Stimulated activated CD8-positive, alpha-beta memory T cell treated with anti-CD3 and anti-CD28 coated beads, Interleukin-15, amount 100 ng/mL, for 1 hour (primary cell): ENCODE results near the gene KHK.
"Not testable (repeated sequence)": the region's sequence is repeated elsewhere in the genome, so short reads cannot be mapped to it uniquely, and the experiment has no call there.

Experiments
- DNase-seq: peaks from one replicate; pipeline ENCODE4 v3.0.0-alpha.2; 2020; ENCODE audit warnings: low read depth

KHK gene

GRCh38 chr2:27097341-27097740 is 10.8 kb downstream of the KHK start:
- DNase-seq, result no peak

- DNase-seq, result no peak
These were observed 12.9 kb downstream of the KHK start for GRCh38 chr2:27099334-27099955.

GRCh38 chr2:27100036-27100435 is 13.5 kb downstream of the KHK start:
- no peak for DNase-seq

GRCh38 chr2:27102329-27102728 is 15.8 kb downstream of the KHK start:
- no peak for DNase-seq

GRCh38 chr2:27105981-27106380 is 19.4 kb downstream of the KHK start:
- no peak for DNase-seq

GRCh38 chr2:27108221-27108620 is 21.6 kb downstream of the KHK start:
- DNase-seq, result no peak

GRCh38 chr2:27109083-27109482 is 22.5 kb downstream of the KHK start:
- no peak for DNase-seq

GRCh38 chr2:27110603-27111352 is 24.2 kb downstream of the KHK start:
- not testable (repeated sequence) for DNase-seq

- not testable (repeated sequence) for DNase-seq
These were observed 25.0 kb downstream of the KHK start for GRCh38 chr2:27111392-27112078.

- no peak for DNase-seq
These were observed 28.9 kb downstream of the KHK start for GRCh38 chr2:27115519-27115918.

- DNase-seq, result no peak
These were observed 31.5 kb downstream of the KHK start for GRCh38 chr2:27117995-27118524.

GRCh38 chr2:27118525-27119329 is 32.2 kb downstream of the KHK start, which contains the start of gene CGREF1:
Gene CGREF1, minus strand, starts transcription at chr2:27119128. Its CDS starts 14,762 bp downstream, at chr2:27104366.
- DNase-seq, result no peak

- DNase-seq, result not testable (repeated sequence)
These were observed 32.7 kb downstream of the KHK start for GRCh38 chr2:27119330-27119670.

GRCh38 chr2:27121906-27122305 is 35.3 kb downstream of the KHK start:
- DNase-seq, result no peak

GRCh38 chr2:27122791-27123190 is 36.2 kb downstream of the KHK start:
- DNase-seq, result no peak

GRCh38 chr2:27123302-27124150 is 37.0 kb downstream of the KHK start, which contains the start of gene ABHD1:
Gene ABHD1, plus strand, starts transcription at chr2:27123815. Its CDS starts 134 bp downstream, at chr2:27123949.
- peak; percentile 21 for DNase-seq

GRCh38 chr2:27125104-27125503 is 38.5 kb downstream of the KHK start:
- DNase-seq, result no peak

GRCh38 chr2:27126252-27126710 is 39.7 kb downstream of the KHK start:
- DNase-seq, result no peak

- no peak for DNase-seq
These were observed 41.5 kb downstream of the KHK start for GRCh38 chr2:27127883-27128667.
